Embryonic facial prominence (tissue), 1 donor: ENCODE data around the gene BLTP3A.
"Not testable (repeated sequence)": the region's sequence is repeated elsewhere in the genome, so short reads cannot be mapped to it uniquely, and the experiment has no call there.

ENCODE experiments used
- DNase-seq: peaks from one replicate; pipeline ENCODE4 v3.0.0-alpha.2; 2016; ENCODE audit errors: extremely low spot score

Gene BLTP3A, protein sequence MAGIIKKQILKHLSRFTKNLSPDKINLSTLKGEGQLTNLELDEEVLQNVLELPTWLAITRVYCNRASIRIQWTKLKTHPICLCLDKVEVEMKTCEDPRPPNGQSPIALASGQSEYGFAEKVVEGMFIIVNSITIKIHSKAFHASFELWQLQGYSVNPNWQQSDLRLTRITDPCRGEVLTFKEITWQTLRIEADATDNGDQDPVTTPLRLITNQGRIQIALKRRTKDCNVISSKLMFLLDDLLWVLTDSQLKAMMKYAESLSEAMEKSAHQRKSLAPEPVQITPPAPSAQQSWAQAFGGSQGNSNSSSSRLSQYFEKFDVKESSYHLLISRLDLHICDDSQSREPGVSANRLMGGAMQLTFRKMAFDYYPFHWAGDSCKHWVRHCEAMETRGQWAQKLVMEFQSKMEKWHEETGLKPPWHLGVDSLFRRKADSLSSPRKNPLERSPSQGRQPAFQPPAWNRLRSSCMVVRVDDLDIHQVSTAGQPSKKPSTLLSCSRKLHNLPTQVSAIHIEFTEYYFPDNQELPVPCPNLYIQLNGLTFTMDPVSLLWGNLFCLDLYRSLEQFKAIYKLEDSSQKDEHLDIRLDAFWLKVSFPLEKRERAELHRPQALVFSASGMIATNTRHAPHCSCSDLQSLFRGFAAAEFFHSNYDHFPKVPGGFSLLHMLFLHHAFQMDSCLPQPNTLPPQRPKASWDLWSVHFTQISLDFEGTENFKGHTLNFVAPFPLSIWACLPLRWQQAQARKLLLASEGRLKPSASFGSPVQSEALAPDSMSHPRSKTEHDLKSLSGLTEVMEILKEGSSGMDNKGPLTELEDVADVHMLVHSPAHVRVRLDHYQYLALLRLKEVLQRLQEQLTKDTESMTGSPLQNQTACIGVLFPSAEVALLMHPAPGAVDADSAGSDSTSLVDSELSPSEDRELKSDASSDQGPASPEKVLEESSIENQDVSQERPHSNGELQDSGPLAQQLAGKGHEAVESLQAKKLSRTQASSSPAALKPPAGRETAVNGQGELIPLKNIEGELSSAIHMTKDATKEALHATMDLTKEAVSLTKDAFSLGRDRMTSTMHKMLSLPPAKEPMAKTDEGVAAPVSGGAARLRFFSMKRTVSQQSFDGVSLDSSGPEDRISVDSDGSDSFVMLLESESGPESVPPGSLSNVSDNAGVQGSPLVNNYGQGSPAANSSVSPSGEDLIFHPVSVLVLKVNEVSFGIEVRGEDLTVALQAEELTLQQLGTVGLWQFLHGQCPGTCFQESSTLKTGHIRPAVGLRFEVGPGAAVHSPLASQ (N-terminal part only)

DNA sequence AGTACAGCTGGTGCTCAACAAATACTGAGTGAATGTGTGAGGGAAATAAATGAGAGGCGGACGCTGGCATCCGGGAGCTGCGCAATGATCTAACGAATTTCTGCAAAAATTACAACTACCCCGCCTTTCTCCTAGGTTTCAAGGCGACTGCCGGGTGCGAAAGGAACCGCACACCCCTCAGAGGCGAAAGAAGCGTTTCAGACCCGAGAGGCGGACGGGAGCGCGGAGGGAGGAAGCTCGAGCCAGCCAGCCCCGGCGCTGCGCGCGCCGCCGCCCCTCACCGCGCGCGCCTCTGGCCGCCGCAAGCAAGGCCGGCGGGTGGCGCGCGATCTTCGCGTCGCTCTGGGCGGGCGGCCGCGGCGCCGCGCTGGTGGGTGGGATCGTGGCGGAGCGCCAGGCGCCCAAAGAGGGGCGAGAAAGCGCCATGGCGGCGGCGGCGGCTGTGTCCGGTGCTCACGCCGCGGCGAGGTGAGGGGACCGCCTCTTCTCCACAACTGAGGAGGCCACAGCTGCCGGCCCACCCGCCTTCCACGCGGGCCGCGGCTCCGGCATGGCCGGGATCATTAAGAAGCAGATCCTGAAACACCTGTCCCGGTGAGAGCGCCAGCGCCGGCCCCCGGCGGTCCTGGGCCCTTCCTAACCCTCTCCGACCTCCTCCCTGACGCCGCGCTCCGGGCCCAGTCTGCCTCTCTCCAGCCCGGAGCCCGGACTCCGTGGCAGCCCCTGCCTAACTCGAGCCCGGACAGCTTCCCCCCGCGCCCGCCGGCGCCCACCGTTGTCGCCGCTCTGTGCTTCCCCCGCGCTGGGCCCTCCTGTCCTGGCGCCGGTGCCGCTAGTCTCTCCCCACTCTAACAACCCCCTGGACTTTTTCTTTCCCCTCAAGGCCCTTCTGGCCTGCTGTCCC lies at the start of gene BLTP3A:
TSS of gene BLTP3A (plus strand) at position 383 of the 904 bp plus-strand sequence. CDS start at position 551, 168 bp downstream.
- peak; percentile 45 for DNase-seq

DNA sequence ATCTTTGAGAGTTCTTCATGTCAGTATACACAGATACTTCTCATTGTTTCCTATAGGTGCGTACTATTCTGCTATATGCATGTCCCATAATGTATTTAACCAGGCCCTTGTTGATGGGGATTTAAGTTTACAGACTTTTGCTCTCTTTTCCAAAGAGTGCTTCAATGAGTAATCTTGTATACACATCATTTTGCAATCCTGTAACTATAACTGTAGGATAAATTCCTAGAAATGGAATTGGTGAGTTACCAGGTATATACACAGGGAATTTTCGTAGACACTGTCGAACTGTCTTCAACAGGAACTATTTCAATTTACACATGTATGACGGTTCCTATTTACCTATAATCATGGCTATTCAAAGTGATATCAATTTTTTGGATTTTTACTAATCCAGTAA lies 49.8 kb upstream of the BLTP3A start:
- no peak for DNase-seq

GRCh38 chr6:34743625-34744293 lies 48.1 kb upstream of the BLTP3A start:
- no peak for DNase-seq

DNA sequence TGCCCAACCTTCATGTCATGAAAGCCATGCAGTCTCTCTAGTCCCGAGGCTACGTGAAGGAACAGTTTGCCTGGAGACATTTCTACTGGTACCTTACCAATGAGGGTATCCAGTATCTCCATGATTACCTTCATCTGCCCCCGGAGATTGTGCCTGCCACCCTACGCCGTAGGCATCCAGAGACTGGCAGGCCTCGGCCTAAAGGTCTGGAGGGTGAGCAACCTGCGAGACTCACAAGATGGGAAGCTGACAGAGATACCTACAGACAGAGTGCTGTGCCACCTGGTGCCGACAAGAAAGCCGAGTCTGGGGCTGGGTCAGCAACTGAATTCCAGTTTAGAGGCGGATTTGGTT lies 47.6 kb upstream of the BLTP3A start:
- DNase-seq = not testable (repeated sequence)

DNA sequence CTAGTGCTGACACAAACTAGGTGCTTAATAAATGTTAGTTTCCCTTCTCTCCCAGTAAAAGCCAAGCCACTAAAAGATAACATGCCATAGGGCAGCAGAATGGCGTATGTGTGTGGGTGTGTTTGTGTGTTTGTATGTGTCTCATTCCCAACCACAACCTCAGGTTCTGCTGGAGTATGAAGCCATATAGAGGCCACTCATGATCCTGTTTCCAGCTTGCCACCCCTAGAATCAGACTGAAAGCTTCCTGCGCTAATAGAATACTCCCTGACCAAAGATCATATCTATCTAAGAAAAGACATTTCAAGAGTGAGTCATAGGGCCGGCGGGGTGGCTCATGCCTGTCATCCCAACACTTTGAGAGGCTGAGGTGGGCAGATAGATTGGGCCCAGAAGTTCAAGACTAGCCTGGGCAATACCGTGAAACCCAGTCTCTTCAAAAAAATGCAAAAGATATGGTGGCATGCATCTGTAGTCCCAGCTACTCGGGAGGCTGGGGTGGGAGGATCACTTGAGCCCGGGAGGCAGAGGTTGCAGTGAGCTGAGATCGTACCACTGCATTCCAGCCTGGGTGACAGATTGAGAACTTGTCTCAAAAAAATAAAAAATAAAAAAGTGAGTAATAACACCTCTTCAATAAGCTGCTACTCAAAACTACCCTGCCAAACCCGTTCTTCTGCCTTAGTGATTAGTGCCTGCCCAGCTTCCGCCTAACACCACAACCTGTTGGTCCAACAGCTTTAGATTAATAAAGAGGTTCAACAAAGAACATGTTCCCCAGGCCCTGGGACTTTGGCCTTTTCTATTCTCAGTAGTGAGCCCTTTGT lies 46.4 kb upstream of the BLTP3A start:
- no peak for DNase-seq

DNA sequence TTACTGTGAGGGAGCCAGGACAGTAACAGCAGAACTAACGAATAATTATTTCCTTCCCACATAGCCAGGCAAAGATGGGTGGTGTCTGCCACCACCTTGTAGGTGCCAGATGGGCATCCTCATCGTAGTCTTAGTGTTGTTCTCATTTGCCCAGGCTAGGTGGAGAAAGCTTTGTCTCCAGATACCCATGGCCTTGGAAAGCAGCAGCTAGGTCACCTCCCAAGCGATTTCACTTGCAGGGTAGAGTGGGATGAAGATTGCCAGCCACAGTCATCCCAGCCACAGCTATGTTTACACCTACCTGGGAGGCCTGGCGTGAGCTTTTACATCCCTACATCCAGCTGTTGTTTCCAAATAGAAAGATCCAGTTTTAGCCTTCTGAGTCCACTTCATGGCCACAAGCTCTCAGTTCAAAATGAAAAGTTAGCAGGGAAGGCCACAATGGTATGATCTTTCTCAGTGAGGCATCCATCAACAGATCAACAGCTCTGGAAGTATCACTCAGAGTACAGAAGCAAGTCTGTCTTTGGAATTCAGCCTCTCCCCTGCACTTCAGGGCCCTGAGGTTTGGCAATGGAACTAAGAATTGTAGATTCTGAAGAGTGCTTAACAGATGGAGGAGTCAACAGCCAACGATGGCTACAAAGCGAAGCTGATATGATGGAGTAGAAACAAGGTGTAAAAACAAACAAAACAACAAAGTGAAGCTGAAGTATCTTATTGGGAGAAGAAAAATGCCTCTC lies 45.6 kb upstream of the BLTP3A start:
- DNase-seq = no peak

DNA sequence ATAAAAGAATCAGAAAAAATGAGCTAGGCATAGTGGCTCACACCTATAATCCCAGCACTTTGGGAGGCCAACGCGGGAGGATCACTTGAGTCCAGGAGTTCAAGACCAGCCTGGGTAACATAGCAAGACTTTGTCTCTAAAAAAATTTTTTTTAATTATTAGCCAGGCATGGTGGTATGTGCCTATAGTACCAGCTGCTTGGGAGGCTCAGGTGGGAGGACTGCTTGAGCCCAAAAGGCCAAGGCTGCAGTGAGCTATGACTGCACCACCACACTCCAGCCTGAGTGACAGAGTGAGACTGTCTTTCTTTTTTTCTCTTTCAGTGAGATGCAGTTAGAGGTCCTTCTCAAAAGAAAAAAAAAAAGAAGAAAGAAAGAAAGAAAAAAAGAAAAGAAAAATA lies 43.1 kb upstream of the BLTP3A start:
- DNase-seq = no peak

GRCh38 chr6:34756513-34756856 lies 35.4 kb upstream of the BLTP3A start:
- DNase-seq = not testable (repeated sequence)

DNA sequence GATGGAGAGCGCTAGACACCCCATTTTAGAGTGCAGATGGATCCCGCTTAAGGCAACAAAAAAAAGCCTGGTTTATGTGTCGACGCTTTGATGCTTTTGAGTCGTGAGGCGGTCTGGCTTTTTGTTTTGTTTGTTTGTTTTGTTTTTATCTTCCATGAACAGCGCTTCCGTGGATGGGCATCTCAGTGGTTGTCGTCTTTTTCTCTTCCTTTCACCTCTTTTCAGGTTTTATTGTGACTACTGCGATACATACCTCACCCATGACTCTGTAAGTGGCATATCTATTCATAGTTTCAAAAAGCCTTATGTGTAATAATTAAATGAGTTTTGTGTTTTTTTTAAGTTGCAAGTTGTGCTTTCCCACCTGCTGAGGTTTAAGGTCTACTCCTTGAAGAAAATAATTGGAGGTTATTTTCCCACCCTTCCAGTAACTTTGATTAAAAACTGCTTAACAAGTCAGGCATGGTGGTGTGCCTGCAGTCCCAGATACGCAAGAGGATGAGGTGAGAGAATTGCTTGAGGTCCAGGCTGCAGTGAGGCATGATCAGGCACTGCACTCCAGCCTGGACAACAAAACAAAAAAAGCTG lies 34.1 kb upstream of the BLTP3A start:
- DNase-seq = no peak

GRCh38 chr6:34760108-34760507 lies 31.8 kb upstream of the BLTP3A start:
- no peak for DNase-seq

DNA sequence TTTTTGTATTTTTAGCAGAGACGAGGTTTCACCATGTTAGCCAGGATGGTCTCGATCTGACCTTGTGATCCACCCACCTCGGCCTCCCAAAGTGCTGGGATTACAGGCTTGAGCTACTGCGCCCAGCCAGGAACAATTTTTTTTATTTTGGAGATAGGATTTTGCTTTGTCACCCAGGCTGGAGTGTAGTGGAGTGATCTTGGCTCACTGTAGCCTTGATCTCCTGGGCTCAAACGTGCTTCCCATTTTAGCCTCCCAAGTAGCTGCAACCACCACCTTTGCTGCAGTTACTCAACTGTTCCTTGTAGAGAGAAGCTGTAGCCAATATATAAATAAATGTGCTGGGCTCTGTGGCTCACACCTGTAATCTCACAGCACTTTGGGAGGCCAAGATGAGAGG lies 30.2 kb upstream of the BLTP3A start:
- not testable (repeated sequence) for DNase-seq

DNA sequence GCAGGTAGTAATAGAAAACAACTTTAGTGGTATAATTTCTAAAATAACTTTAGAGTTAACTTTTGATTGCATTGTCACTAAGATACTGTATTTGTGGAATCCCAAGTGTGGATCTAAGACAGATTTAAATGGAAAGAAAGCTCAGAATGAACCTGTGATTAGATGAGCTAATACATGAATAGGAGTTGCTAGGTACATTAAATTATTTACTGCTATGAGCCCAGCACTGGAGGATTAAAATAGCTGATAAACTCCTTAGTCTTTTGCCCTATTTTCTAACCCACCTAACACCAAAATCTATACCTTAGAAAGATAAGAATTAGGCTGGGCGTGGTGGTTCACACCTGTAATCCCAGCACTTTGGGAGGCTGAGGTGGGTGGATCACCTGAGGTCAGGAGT lies 23.7 kb upstream of the BLTP3A start:
- no peak for DNase-seq

GRCh38 chr6:34771727-34772126 lies 20.2 kb upstream of the BLTP3A start:
- DNase-seq = no peak

GRCh38 chr6:34772940-34773339 lies 18.9 kb upstream of the BLTP3A start:
- DNase-seq = no peak

DNA sequence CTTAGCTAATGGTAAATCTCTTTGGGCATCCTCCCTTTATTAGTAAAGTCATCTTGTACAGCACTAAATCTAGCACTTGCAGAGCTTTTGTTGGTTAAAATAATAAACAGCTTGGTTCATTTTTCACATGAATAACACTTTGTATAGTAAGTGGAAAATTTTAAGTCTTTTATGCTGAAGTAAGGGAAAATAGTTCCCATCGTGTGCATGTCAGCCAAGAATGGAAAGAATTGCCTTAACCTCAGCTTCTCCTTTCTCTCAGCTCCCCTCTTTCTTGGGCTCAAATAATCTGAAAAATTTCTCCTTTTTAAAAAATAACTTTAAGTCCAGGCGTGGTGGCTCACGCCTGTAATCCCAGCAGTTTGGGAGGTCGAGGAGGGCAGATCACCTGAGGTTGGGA lies 18.0 kb upstream of the BLTP3A start:
- DNase-seq = no peak

GRCh38 chr6:34774967-34775366 lies 16.9 kb upstream of the BLTP3A start:
- DNase-seq = no peak

DNA sequence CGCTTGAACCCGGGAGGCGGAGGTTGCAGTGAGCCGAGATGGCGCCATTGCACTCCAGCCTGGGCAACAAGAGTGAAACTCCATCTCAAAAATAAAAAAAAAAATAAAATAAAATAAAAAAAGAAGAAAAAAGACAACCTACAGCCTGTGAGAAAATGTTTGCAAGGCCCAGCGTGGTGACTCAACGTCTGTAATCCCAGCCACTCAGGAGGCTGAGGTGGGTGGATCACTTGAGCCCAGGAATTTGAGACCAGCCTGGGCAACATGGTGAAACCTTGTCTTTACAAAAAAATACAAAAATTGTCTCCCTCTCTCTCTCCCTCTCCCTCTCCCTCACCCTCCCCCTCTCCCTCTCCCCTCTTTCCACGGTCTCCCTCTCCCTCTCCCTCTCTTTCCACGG lies 6.5 kb upstream of the BLTP3A start:
- DNase-seq = not testable (repeated sequence)

- DNase-seq = not testable (repeated sequence)
Measured at GRCh38 chr6:34787152-34787551, 4.7 kb upstream of the BLTP3A start.

DNA sequence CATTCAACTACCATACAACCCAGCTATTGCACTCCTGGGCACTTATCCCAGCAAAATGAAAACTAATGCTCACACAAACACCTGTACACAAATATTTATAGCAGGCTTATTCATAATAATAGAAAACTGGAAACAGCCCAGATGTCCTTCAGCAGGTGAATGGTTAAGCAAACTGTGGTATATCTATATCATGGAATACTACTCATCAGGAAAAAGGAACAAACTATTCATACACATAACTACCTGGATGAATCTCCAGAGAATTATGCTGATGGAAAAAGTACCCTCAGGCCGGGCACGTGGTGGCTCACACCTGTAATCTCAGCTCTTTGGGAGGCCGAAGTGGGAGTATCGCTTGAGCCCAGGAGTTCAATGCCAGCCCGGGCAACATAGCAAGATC lies 3.8 kb upstream of the BLTP3A start:
- no peak for DNase-seq
